SK-N-SH (cell line): ENCODE measurements around the gene CASP4. TPM values are rescaled to one million over a fixed set of nuclear protein-coding genes. Genes with fewer than 3 reads are reported as not detected.

Experiments used
- CTCF ChIA-PET: fragments of 300-600, 350-600 bp; formaldehyde crosslinking; extraction: SDS; loops from one replicate; lab custom pipeline; 2021; lab: Yijun Ruan, JAX
- POLR2A ChIA-PET: fragments of 350-600 bp; sonication (Branson Sonifier 250); formaldehyde crosslinking; extraction: SDS; loops from one replicate; lab custom pipeline; 2020; ENCODE audit warnings: antibody characterized with exemption, inconsistent platforms; lab: Yijun Ruan, JAX
- DNase-seq: peaks from one replicate; pipeline ENCODE4 v3.0.0; 2012
- H2AFZ ChIP-seq: fragments of 200-600 bp; sonication (generic); 2 replicates; pipeline ENCODE4 v1.8.1; 2016; ENCODE audit warnings: antibody characterized with exemption, mild to moderate bottlenecking, low read depth
- H3F3A ChIP-seq: fragments of 200-600 bp; sonication (generic); replicated peaks from 2 replicates; pipeline ENCODE3; 2016; ENCODE audit warnings: antibody characterized with exemption, mild to moderate bottlenecking; ENCODE audit not compliant: insufficient read depth
- H3K27ac ChIP-seq, 2 experiments: fragments of 200-500 bp in 1 of 2; fragments of 200-600 bp in 1 of 2; sonication (Bioruptor generic) in 1 of 2; sonication (generic), shearing (Covaris generic) in 1 of 2; 2 replicates each; pipeline versions ENCODE4 v1.5.1 to v1.6.1; 2014 to 2016; ENCODE audit warnings: low read depth in 2 of 2, inconsistent platforms in 1 of 2, low read length in 1 of 2, mild to moderate bottlenecking in 1 of 2, mixed read lengths in 1 of 2
- H3K27me3 ChIP-seq: fragments of 200-600 bp; sonication (generic), shearing (Covaris generic); 2 replicates; pipeline ENCODE4 v1.6.1; 2016; ENCODE audit warnings: mixed run types; ENCODE audit not compliant: insufficient read depth
- H3K36me3 ChIP-seq, 2 experiments: fragments of 200-500 bp in 1 of 2; fragments of 200-600 bp in 1 of 2; sonication (Bioruptor generic) in 1 of 2; sonication (generic) in 1 of 2; replicated peaks in 1 of 2; 2 replicates each; pipeline versions ENCODE3 to v1.5.1; 2014 to 2016; ENCODE audit warnings: low read length in 1 of 2, mild to moderate bottlenecking in 1 of 2; ENCODE audit not compliant: insufficient read depth in 2 of 2, control insufficient read depth in 1 of 2
- H3K4me1 ChIP-seq, 2 experiments: fragments of 200-500 bp in 1 of 2; fragments of 200-600 bp in 1 of 2; sonication (Bioruptor generic) in 1 of 2; sonication (generic), shearing (Covaris generic) in 1 of 2; 2 replicates each; pipeline versions ENCODE4 v1.5.1 to v1.6.1; 2014 to 2016; ENCODE audit warnings: low read depth in 1 of 2, low read length in 1 of 2, mixed run types in 1 of 2; ENCODE audit not compliant: insufficient read depth in 2 of 2, control insufficient read depth in 1 of 2
- H3K4me2 ChIP-seq: fragments of 200-600 bp; sonication (generic), shearing (Covaris generic); 2 replicates; pipeline ENCODE4 v1.6.1; 2017; ENCODE audit warnings: mixed run types
- H3K4me3 ChIP-seq, 2 experiments: fragments of 200-500 bp in 1 of 2; fragments of 200-600 bp in 1 of 2; sonication (Bioruptor generic) in 1 of 2; sonication (generic), shearing (Covaris generic) in 1 of 2; 2 replicates each; pipeline versions ENCODE4 v1.5.1 to v1.8.1; 2014 to 2016; ENCODE audit warnings: low read depth in 2 of 2, inconsistent platforms in 1 of 2, low read length in 1 of 2, mild to moderate bottlenecking in 1 of 2, mixed read lengths in 1 of 2, moderate library complexity in 1 of 2
- H3K79me2 ChIP-seq: fragments of 200-600 bp; sonication (generic); 2 replicates; pipeline ENCODE4 v1.8.1; 2017; ENCODE audit warnings: mild to moderate bottlenecking; ENCODE audit not compliant: insufficient read depth
- H3K9ac ChIP-seq: fragments of 200-600 bp; sonication (generic); 2 replicates; pipeline ENCODE4 v1.6.1; 2017; ENCODE audit warnings: mixed run types
- H3K9me2 ChIP-seq: fragments of 200-600 bp; sonication (generic); 2 replicates; pipeline ENCODE4 v1.6.1; 2017; ENCODE audit warnings: mixed run types
- H3K9me3 ChIP-seq: fragments of 200-600 bp; sonication (generic); 2 replicates; pipeline ENCODE4 v1.6.1; 2017; ENCODE audit warnings: mixed run types, mild to moderate bottlenecking, moderate library complexity
- H4K20me1 ChIP-seq: fragments of 200-600 bp; sonication (generic); 2 replicates; pipeline ENCODE4 v1.6.1; 2017; ENCODE audit warnings: mild to moderate bottlenecking, mixed run types; ENCODE audit not compliant: insufficient read depth
- EZH2phosphoT487 ChIP-seq: fragments of 200-600 bp; sonication (generic); IDR thresholded peaks from 2 replicates; pipeline ENCODE4 v1.6.1; 2017; ENCODE audit warnings: low read depth, mixed run types, mild to moderate bottlenecking, antibody characterized with exemption, moderate library complexity, borderline replicate concordance
- FOXJ3 ChIP-seq: sonication (generic); formaldehyde crosslinking; IDR thresholded peaks from 2 replicates; pipeline ENCODE4 v1.5.1; 2020; ENCODE audit warnings: mild to moderate bottlenecking, missing genetic modification reagents
- GABPA ChIP-seq: IDR thresholded peaks from 2 replicates; pipeline ENCODE4 v1.4.0; 2012; ENCODE audit warnings: low read depth, mild to moderate bottlenecking
- GATA2 ChIP-seq: sonication (generic); formaldehyde crosslinking; IDR thresholded peaks from 2 replicates; pipeline ENCODE4 v1.5.0; 2020; ENCODE audit warnings: mild to moderate bottlenecking, missing genetic modification reagents
- MEF2A ChIP-seq: IDR thresholded peaks from 2 replicates; pipeline ENCODE4 v1.4.0; 2012; ENCODE audit warnings: low read depth, borderline replicate concordance
- MXI1 ChIP-seq: IDR thresholded peaks from 2 replicates; pipeline ENCODE4 v1.6.1; 2012; ENCODE audit warnings: mild to moderate bottlenecking, low read depth, low read length, improper control_type of control experiment
- NRF1 ChIP-seq: IDR thresholded peaks from 2 replicates; pipeline ENCODE4 v1.6.1; 2012; ENCODE audit warnings: low read depth, mild to moderate bottlenecking, low read length
- POLR2AphosphoS5 ChIP-seq: IDR thresholded peaks from 2 replicates; pipeline ENCODE4 v1.6.1; 2012; ENCODE audit warnings: low read depth, low read length
- RAD21 ChIP-seq: IDR thresholded peaks from 2 replicates; pipeline ENCODE4 v1.6.1; 2012; ENCODE audit warnings: mild to moderate bottlenecking, low read length
- RCOR1 ChIP-seq: fragments of 150-350 bp; IDR thresholded peaks from 2 replicates; pipeline ENCODE4 v1.6.1; 2017; ENCODE audit warnings: antibody characterized with exemption, low read length
- SIN3A ChIP-seq: IDR thresholded peaks from 2 replicates; pipeline ENCODE4 v1.6.1; 2012; ENCODE audit warnings: low read depth, mild to moderate bottlenecking, low read length, moderate library complexity, borderline replicate concordance
- SMC3 ChIP-seq: IDR thresholded peaks from 2 replicates; pipeline ENCODE4 v1.6.1; 2012; ENCODE audit warnings: low read depth, low read length, improper control_type of control experiment
- TAF1 ChIP-seq: IDR thresholded peaks from 2 replicates; pipeline ENCODE4 v1.6.1; 2012; ENCODE audit warnings: low read depth, mild to moderate bottlenecking, low read length, moderate library complexity, borderline replicate concordance
- TCF12 ChIP-seq: IDR thresholded peaks from 2 replicates; pipeline ENCODE4 v1.4.0; 2012
- YY1 ChIP-seq: IDR thresholded peaks from 2 replicates; pipeline ENCODE4 v1.4.0; 2012; ENCODE audit warnings: low read depth, mild to moderate bottlenecking
- polyA plus RNA-seq, 3 experiments: library from polyadenylated mRNA; depleted of rRNA; stranded (reverse); fragments of >200 nt; gene quantifications; 2 replicates each; pipeline ENCODE4 v1.2.3, GENCODE V29; 2012
- TF ChIP-seq, protein P1 (sequence below): IDR thresholded peaks from 2 replicates; pipeline ENCODE4 v1.6.1; 2012; ENCODE audit warnings: mild to moderate bottlenecking, low read depth, low read length, moderate library complexity
- TF ChIP-seq, protein P2 (sequence below): fragments of 150-350 bp; IDR thresholded peaks from 2 replicates; pipeline ENCODE4 v1.6.1; 2017; ENCODE audit warnings: antibody characterized with exemption, low read length, low read depth, borderline replicate concordance
- TF ChIP-seq, protein P3 (sequence below): IDR thresholded peaks from 2 replicates; pipeline ENCODE4; 2012
- TF ChIP-seq, protein P4 (sequence below): IDR thresholded peaks from 2 replicates; pipeline ENCODE4 v1.4.0; 2012; ENCODE audit warnings: low read depth, borderline replicate concordance
- TF ChIP-seq, protein P5 (sequence below): fragments of 200-600 bp; sonication (generic); IDR thresholded peaks from 2 replicates; pipeline ENCODE4 v1.6.1; 2017; ENCODE audit warnings: antibody characterized with exemption, mild to moderate bottlenecking, moderate library complexity

CASP4 gene
- polyA plus RNA-seq, 1 of the 3 experiments (the other 2 are of a cell fraction) = 9.1 TPM

DNA sequence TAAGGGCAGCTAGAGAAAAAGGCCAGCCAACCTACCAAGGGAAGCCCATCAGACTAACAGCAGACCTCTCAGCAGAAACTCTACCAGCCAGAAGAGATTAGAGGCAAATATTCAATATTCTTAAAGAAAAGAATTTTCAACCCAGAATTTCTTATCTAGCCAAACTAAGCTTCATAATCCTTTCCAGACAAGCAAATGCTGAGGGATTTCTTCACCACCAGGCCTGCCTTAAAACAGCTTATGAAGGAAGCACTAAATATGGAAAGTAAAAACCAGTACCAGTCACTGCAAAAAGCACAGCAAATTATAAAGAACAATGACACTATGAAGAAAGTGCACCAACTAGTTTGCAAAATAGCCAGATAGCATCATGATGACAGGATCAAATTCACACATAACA lies 39.6 kb downstream of the CASP4 start:
- no peaks in the 10 kb centered on the region for H3K79me2 ChIP-seq
- H3K9me3 ChIP-seq = no peaks in the 10 kb centered on the region
- no peaks in the 10 kb centered on the region for H3K36me3 ChIP-seq
- no peak overlapping the region for H3K4me2 ChIP-seq
- no peak overlapping the region for H3K4me3 ChIP-seq
- H2AFZ ChIP-seq = no peak overlapping the region
- CTCF ChIA-PET = no interaction called here
- H3K9me2 ChIP-seq = no peaks in the 10 kb centered on the region
- no peak overlapping the region for H3K27ac ChIP-seq
- H3K27me3 ChIP-seq = no peaks in the 10 kb centered on the region
- no peaks in the 10 kb centered on the region for H4K20me1 ChIP-seq
- no peaks in the 10 kb centered on the region for H3K4me1 ChIP-seq
- POLR2A ChIA-PET = no interaction called here
- DNase-seq = no peak
- TF ChIP-seq, protein P1, sequence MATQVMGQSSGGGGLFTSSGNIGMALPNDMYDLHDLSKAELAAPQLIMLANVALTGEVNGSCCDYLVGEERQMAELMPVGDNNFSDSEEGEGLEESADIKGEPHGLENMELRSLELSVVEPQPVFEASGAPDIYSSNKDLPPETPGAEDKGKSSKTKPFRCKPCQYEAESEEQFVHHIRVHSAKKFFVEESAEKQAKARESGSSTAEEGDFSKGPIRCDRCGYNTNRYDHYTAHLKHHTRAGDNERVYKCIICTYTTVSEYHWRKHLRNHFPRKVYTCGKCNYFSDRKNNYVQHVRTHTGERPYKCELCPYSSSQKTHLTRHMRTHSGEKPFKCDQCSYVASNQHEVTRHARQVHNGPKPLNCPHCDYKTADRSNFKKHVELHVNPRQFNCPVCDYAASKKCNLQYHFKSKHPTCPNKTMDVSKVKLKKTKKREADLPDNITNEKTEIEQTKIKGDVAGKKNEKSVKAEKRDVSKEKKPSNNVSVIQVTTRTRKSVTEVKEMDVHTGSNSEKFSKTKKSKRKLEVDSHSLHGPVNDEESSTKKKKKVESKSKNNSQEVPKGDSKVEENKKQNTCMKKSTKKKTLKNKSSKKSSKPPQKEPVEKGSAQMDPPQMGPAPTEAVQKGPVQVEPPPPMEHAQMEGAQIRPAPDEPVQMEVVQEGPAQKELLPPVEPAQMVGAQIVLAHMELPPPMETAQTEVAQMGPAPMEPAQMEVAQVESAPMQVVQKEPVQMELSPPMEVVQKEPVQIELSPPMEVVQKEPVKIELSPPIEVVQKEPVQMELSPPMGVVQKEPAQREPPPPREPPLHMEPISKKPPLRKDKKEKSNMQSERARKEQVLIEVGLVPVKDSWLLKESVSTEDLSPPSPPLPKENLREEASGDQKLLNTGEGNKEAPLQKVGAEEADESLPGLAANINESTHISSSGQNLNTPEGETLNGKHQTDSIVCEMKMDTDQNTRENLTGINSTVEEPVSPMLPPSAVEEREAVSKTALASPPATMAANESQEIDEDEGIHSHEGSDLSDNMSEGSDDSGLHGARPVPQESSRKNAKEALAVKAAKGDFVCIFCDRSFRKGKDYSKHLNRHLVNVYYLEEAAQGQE = no peak
- TF ChIP-seq RCOR1 = no peak
- TF ChIP-seq YY1 = no peak
- no peak for TF ChIP-seq RAD21
- no peak for TF ChIP-seq SMC3
- no peak for TF ChIP-seq TCF12
- TF ChIP-seq MXI1 = no peak
- TF ChIP-seq POLR2AphosphoS5 = no peak
- TF ChIP-seq, protein P2, sequence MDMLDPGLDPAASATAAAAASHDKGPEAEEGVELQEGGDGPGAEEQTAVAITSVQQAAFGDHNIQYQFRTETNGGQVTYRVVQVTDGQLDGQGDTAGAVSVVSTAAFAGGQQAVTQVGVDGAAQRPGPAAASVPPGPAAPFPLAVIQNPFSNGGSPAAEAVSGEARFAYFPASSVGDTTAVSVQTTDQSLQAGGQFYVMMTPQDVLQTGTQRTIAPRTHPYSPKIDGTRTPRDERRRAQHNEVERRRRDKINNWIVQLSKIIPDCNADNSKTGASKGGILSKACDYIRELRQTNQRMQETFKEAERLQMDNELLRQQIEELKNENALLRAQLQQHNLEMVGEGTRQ = no peak
- no peak for TF ChIP-seq GATA2
- TF ChIP-seq TAF1 = no peak
- TF ChIP-seq, protein P3, sequence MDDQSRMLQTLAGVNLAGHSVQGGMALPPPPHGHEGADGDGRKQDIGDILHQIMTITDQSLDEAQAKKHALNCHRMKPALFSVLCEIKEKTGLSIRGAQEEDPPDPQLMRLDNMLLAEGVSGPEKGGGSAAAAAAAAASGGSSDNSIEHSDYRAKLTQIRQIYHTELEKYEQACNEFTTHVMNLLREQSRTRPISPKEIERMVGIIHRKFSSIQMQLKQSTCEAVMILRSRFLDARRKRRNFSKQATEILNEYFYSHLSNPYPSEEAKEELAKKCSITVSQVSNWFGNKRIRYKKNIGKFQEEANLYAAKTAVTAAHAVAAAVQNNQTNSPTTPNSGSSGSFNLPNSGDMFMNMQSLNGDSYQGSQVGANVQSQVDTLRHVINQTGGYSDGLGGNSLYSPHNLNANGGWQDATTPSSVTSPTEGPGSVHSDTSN = no peak
- TF ChIP-seq, protein P4, sequence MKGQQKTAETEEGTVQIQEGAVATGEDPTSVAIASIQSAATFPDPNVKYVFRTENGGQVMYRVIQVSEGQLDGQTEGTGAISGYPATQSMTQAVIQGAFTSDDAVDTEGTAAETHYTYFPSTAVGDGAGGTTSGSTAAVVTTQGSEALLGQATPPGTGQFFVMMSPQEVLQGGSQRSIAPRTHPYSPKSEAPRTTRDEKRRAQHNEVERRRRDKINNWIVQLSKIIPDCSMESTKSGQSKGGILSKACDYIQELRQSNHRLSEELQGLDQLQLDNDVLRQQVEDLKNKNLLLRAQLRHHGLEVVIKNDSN = no peak
- TF ChIP-seq, protein P5, sequence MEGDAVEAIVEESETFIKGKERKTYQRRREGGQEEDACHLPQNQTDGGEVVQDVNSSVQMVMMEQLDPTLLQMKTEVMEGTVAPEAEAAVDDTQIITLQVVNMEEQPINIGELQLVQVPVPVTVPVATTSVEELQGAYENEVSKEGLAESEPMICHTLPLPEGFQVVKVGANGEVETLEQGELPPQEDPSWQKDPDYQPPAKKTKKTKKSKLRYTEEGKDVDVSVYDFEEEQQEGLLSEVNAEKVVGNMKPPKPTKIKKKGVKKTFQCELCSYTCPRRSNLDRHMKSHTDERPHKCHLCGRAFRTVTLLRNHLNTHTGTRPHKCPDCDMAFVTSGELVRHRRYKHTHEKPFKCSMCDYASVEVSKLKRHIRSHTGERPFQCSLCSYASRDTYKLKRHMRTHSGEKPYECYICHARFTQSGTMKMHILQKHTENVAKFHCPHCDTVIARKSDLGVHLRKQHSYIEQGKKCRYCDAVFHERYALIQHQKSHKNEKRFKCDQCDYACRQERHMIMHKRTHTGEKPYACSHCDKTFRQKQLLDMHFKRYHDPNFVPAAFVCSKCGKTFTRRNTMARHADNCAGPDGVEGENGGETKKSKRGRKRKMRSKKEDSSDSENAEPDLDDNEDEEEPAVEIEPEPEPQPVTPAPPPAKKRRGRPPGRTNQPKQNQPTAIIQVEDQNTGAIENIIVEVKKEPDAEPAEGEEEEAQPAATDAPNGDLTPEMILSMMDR = no peak
- TF ChIP-seq NRF1 = no peak
- TF ChIP-seq EZH2phosphoT487 = no peak
- no peak for TF ChIP-seq GABPA
- no peak for TF ChIP-seq MEF2A
- TF ChIP-seq FOXJ3 (CRISPR knock-in tag) = no peak
- no peak for TF ChIP-seq SIN3A
- TF ChIP-seq, all 33 proteins: peak for 0
- Histone ChIP-seq H3K9ac (no peak overlapping the region), H3F3A (no peaks in the 10 kb centered on the region)
